ENCODE data around the gene TCN2. TPM values are rescaled to one million over a fixed set of nuclear protein-coding genes. Genes with fewer than 3 reads are reported as not detected.
"Not testable (repeated sequence)": the region's sequence is repeated elsewhere in the genome, so short reads cannot be mapped to it uniquely, and the experiment has no call there.

Gene TCN2
- 1.8 and 2.0 TPM in 2 replicates for total RNA-seq (2014; rRNA removed; shearing (Covaris generic))
- 1.6 and 2.5 TPM in 2 replicates for polyA plus RNA-seq (2015; cell fraction: cytosol; rRNA removed)
- polyA plus RNA-seq (2015; cell fraction: nucleus; rRNA removed) = 0.81 and 2.4 TPM in 2 replicates

- peak; percentile 22 for DNase-seq (ENCODE audit: low read depth, low spot score)
- in situ Hi-C loops (cut with HindIII; ENCODE audit: low pct_unique_long_range_greater_than_20kb, low sequenced_read_pairs) = no loop called here
Observed at GRCh38 chr22:30606455-30607299, at the start of gene TCN2. TSS of gene TCN2 (plus strand) at chr22:30607174. CDS start at chr22:30607332, 158 bp downstream.

DNA sequence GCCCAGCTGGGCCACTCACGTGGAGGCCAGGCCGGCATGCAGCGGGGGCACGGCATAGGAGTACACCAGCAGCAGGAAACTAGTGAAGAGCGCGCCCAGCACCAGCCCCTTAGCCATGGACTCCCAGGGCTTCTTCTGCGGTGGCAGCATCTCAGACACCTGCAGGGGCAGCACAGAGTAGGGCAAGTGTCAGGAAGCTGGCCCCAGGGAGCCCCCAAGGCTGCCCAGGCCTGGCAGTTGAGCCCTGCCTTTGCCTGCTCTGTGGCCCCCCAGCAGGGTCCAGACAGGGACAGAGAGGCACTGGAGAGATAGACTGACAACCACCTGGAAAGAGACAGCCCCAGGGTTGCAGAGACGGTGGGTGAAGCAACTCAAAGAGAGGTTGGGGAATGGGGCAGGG, 49.7 kb upstream of the TCN2 start:
- in situ Hi-C loops (cut with HindIII; ENCODE audit: low pct_unique_long_range_greater_than_20kb, low sequenced_read_pairs) = no loop called here
- no peak for DNase-seq (ENCODE audit: low read depth, low spot score)

- no peak for DNase-seq (ENCODE audit: low read depth, low spot score)
- in situ Hi-C loops (cut with HindIII; ENCODE audit: low pct_unique_long_range_greater_than_20kb, low sequenced_read_pairs) = no loop called here
Observed at GRCh38 chr22:30559889-30560288, 47.1 kb upstream of the TCN2 start.

DNA sequence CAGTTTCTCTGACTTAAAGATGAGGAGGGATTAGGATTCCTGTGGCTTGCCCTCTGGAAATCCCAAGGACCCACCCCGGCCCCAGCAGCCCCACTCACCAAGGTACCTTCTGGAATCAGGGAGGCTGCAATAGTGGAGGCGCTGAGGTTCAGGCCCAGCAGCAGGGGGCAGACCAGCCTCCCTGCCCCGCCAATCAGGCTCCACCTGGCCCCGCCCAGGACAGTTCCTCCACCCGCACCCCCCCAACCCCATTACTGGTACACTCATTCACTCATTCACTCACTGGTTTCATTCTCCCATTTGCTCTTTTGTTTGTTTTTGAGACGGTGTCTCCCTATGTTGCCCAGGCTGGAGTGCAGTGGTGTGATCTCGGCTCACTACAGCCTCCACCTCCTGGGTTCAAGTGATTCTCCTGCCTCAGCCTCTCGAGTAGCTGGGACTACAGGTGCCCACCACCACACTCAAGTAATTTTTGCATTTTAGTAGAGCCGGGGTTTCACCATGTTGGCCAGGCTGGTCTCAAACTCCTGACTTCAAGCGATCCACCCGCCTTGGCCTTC, 46.3 kb upstream of the TCN2 start:
- in situ Hi-C loops (cut with HindIII; ENCODE audit: low pct_unique_long_range_greater_than_20kb, low sequenced_read_pairs) = not testable (repeated sequence)
- peak; percentile 42 for DNase-seq (ENCODE audit: low read depth, low spot score)

DNA sequence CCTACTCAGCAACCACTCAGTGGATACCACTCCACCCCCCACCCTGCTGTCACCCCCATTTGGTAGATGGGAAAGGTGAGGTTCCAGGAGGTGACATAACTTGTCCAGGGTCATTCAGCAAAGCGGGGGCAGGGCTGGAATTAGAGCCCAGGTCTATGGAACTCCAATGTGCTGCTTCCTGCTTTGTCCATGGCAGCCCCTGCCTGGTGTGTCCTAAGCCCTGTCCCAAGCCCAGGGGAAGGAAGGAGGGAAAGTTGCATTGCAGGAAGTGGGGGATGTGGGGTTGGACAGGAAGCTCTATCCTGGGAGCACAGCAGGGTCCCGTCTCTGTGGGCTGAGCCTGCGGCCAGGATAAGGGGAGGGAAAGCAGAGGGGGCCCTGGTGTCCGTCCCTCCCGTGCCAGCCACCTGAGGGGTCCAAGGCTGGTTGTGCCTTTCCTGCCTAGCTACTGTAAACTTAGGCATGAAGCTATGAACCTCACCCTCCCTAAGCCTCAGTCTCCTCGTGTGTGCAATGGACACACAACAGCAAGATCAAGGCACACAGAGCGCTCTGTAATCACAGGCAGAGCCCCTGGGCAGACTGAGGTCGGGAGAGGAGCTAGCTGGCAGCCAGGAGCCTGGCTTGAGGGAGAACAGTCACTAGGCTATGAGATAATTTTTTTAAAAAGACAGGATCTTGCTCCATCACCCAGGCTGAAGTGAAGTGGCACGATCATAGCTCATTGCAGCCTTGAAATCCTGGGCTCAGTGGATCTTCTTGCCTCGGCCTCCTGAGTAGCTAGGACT, 45.4 kb upstream of the TCN2 start:
- DNase-seq (ENCODE audit: low read depth, low spot score) = no peak
- in situ Hi-C loops (cut with HindIII; ENCODE audit: low pct_unique_long_range_greater_than_20kb, low sequenced_read_pairs) = no loop called here

GRCh38 chr22:30562366-30562765, 44.6 kb upstream of the TCN2 start:
- no peak for DNase-seq (ENCODE audit: low read depth, low spot score)
- in situ Hi-C loops (cut with HindIII; ENCODE audit: low pct_unique_long_range_greater_than_20kb, low sequenced_read_pairs) = no loop called here

DNA sequence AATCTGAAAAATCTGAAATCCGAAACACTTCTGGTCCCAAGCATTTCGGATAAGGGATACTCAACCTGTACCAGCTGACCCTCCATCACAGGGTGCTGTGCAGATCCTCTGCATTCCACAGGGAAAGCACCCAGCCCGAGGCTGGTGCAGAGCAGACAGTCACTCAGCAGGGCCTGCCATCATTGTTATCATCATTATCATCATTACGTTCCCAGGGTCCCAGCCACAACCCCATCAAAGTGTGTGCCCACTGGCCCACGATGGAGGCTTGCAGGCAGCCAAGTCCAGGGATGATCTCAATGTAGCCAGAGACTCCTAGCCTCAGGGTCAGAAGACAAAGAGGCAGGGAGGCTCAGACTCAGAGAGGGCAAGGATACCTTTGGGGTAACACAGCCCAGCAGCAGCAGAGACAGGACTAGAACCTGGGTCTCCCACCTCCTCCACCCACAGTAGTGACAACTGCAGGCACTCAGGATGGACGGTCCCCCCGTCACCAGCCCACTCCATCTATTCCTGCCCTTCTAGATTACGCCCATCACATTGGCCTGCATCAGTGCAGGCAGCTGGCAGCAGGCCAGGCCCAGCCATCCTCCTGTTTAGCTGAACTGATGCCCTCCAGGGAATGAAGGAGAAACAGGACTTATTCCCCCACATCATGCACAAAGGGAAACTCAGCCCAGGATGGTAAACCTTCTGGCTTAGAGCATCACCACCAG, 42.8 kb upstream of the TCN2 start:
- no peak for DNase-seq (ENCODE audit: low read depth, low spot score)
- in situ Hi-C loops (cut with HindIII; ENCODE audit: low pct_unique_long_range_greater_than_20kb, low sequenced_read_pairs) = no loop called here

DNA sequence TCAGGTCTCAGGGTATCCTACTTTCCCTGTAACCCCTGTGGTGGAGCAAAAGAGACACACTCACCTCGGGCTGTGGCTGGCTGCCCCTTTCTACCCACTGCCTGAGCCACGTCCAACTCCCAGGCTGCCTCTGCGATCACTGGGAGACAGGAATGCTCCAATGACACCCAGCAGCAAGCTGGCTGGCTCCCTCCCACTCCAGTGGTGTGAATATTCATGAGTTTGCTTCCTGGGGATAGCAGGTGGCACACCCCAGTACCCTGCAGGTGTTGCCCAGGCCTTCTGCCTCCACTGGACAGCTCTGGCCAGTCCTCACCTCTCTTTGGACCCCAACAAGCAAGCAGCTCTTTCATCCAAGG, 42.2 kb upstream of the TCN2 start:
- in situ Hi-C loops (cut with HindIII; ENCODE audit: low pct_unique_long_range_greater_than_20kb, low sequenced_read_pairs) = no loop called here
- no peak for DNase-seq (ENCODE audit: low read depth, low spot score)

GRCh38 chr22:30565341-30565740, 41.6 kb upstream of the TCN2 start:
- in situ Hi-C loops (cut with HindIII; ENCODE audit: low pct_unique_long_range_greater_than_20kb, low sequenced_read_pairs) = no loop called here
- no peak for DNase-seq (ENCODE audit: low read depth, low spot score)

DNA sequence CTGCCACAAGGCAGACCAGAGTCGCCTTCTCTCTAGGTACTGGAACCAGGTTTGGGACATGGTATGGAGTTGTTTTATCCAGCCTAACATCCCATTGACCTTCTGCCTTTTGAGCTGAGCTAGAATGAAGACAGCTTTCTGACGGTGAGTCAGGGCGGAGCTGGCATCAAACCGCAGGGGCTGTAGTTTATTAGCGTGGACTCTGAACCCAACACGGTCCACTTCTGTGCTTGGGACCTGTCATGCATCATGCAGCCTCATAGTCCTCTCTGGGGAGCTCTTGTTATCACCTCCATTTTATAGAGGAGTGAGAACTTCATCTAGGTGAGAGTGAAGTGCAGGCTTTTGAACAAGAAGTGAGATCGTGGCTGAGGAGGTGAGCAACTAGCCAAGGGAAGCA, 40.8 kb upstream of the TCN2 start:
- DNase-seq (ENCODE audit: low read depth, low spot score) = no peak
- in situ Hi-C loops (cut with HindIII; ENCODE audit: low pct_unique_long_range_greater_than_20kb, low sequenced_read_pairs) = no loop called here

DNA sequence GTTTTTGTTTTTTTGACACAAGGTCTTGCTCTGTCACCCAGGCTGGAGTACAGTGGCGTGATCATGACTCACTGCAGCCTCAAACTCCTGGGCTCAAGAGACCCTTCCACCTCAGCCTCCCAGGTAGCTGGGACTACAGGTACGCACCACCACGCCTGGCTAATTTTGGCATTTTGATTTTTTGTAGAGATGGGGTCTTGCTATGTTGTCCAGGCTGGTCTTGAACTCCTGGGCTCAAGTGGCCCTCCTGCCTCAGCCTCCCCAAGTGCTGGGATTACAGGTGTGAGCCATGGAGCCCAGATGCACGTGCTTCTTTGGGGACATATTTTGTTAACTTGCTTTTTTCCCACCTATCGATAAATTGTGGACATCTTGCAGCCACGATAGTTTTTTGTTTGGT, 39.7 kb upstream of the TCN2 start:
- DNase-seq (ENCODE audit: low read depth, low spot score); in situ Hi-C loops (cut with HindIII; ENCODE audit: low pct_unique_long_range_greater_than_20kb, low sequenced_read_pairs): not testable (repeated sequence)

DNA sequence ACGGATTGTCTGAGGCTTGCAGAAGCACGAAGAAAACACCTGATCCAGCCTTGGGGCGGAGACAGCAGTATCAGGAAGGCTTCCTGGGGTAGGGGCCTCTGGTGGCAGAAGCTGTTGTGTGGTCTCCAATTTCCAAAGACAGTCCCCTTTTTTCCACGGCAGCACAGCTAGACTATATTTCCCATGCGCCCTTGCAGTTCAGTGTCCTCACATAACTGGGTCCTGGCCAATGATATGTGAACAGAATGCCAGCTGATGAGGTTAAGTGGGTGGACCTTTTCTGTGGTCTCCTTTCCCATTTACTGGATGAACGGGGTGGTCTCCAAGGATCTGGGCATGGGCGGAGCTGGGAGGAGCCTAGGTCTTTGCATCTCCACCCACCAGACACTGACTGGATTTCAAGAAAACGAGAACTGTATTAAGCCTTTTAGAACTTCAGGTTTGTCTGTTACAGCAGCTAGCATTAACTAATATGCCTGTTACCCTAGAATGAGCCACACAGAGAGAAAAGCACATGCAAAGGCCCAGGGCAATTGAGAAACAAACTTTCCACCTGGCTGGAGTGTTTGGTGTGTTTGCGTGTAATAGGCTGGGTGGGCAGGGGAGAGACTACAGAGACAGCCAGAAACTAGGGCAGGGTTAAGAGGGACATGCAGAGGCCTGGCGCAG, 38.7 kb upstream of the TCN2 start:
- in situ Hi-C loops (cut with HindIII; ENCODE audit: low pct_unique_long_range_greater_than_20kb, low sequenced_read_pairs) = no loop called here
- DNase-seq (ENCODE audit: low read depth, low spot score) = no peak

GRCh38 chr22:30569674-30570202, 37.2 kb upstream of the TCN2 start:
- no peak for DNase-seq (ENCODE audit: low read depth, low spot score)
- in situ Hi-C loops (cut with HindIII; ENCODE audit: low pct_unique_long_range_greater_than_20kb, low sequenced_read_pairs) = no loop called here

GRCh38 chr22:30572210-30572609, 34.8 kb upstream of the TCN2 start:
- in situ Hi-C loops (cut with HindIII; ENCODE audit: low pct_unique_long_range_greater_than_20kb, low sequenced_read_pairs) = no loop called here
- no peak for DNase-seq (ENCODE audit: low read depth, low spot score)

DNA sequence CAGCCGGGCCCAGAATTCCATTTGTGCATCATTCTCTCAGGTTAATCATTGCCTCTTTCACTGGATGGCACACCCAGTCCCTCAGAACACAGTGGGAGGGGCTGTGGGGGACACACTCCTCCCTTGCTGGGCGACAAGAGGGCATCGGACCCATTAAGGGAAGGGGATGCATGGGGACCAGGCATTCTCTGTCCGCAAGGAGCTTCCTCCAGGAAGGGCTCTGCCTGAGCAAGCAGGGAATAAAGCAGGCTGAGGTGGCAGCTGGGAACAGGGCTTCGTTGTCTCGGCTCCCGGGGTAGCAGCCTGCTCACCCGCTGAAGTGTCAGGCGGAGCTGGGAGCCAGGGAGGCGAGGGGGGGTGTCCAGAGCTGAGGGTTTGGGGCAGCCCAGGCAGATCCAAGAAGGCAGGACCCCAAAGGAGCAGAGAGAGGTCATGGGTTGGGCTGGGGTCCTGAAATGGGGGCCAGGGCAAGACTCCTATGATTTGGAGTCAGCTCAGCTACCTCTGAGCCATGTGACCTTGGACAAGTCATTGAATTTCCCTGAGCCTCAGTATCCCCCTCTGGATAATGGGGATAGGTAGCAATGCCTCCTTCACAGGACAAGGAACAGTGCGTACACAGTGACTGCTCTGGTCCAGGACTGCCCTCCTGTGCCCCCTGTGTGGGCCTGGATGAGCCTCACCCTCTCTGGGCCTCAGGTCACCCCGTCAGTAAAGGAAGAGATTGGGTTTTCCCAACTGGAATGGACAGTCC, 34.0 kb upstream of the TCN2 start:
- in situ Hi-C loops (cut with HindIII; ENCODE audit: low pct_unique_long_range_greater_than_20kb, low sequenced_read_pairs) = no loop called here
- peak; percentile 40 for DNase-seq (ENCODE audit: low read depth, low spot score)

GRCh38 chr22:30573594-30574094, 33.3 kb upstream of the TCN2 start:
- DNase-seq (ENCODE audit: low read depth, low spot score) = no peak
- in situ Hi-C loops (cut with HindIII; ENCODE audit: low pct_unique_long_range_greater_than_20kb, low sequenced_read_pairs) = no loop called here

Measured in SK-MEL-5 (cell line).